Activated naive CD4-positive, alpha-beta T cell treated with anti-CD3 and anti-CD28 coated beads, Interleukin-2, amount 10 ng/mL, durations not matched to agents 7 days and 5 days (primary cell): Measurements from ENCODE around the gene SUPT20H.

Source experiments
- CTCF ChIA-PET: fragments of 350-600 bp; sonication (Branson Sonifier 250); formaldehyde crosslinking; loops from one replicate; lab custom pipeline; 2021; ENCODE audit warnings: antibody characterized with exemption; lab: Charles Lee
- DNase-seq: peaks from one replicate; pipeline ENCODE4 v3.0.0-alpha.2; 2020
- H3K27ac Mint-ChIP-seq: one replicate; pipeline ENCODE4 v1.8.0; 2021; ENCODE audit warnings: mild to moderate bottlenecking, moderate library complexity, mixed read lengths
- H3K27me3 Mint-ChIP-seq: one replicate; pipeline ENCODE4 v1.8.0; 2021; ENCODE audit warnings: mild to moderate bottlenecking, mixed read lengths
- H3K36me3 Mint-ChIP-seq: one replicate; pipeline ENCODE4 v1.8.0; 2021; ENCODE audit warnings: mixed read lengths
- H3K4me1 Mint-ChIP-seq: one replicate; pipeline ENCODE4 v1.8.0; 2021; ENCODE audit warnings: mixed read lengths
- H3K4me3 Mint-ChIP-seq: one replicate; pipeline ENCODE4 v1.8.0; 2021; ENCODE audit warnings: mild to moderate bottlenecking, moderate library complexity, mixed read lengths
- H3K9me3 Mint-ChIP-seq: one replicate; pipeline ENCODE4 v1.8.0; 2021; ENCODE audit warnings: mixed read lengths

The SUPT20H gene

GRCh38 chr13:36965767-36966166 lies 93.7 kb downstream of the SUPT20H start:
- no peak overlapping the region for H3K4me3 Mint-ChIP-seq
- CTCF ChIA-PET, result no interaction called here
- H3K4me1 Mint-ChIP-seq, result no peaks in the 10 kb centered on the region
- DNase-seq, result no peak
- H3K9me3 Mint-ChIP-seq, result no peaks in the 10 kb centered on the region
- no peaks in the 10 kb centered on the region for H3K27me3 Mint-ChIP-seq
- no peak overlapping the region for H3K27ac Mint-ChIP-seq
- H3K36me3 Mint-ChIP-seq, result peaks cover 40% of the 10 kb centered on the region

GRCh38 chr13:36959456-36960116 lies 99.9 kb downstream of the SUPT20H start:
- Mint-ChIP-seq H3K4me3 (no peak overlapping the region), H3K9me3 (no peaks in the 10 kb centered on the region), H3K4me1 (peaks cover 8% of the 10 kb centered on the region), H3K27me3 (no peaks in the 10 kb centered on the region), H3K36me3 (peaks cover 24% of the 10 kb centered on the region), H3K27ac (no peak overlapping the region)
- CTCF ChIA-PET, result interaction anchor here (1.6 kb wide), 1 partner anchor 101 kb away, joined by 6 read pairs; no protein-coding TSS in a partner anchor
- no peak for DNase-seq
